ENCODE data around the gene KIR3DL1.
"Not testable (repeated sequence)": the region's sequence is repeated elsewhere in the genome, so short reads cannot be mapped to it uniquely, and the experiment has no call there.

The KIR3DL1 gene

DNA sequence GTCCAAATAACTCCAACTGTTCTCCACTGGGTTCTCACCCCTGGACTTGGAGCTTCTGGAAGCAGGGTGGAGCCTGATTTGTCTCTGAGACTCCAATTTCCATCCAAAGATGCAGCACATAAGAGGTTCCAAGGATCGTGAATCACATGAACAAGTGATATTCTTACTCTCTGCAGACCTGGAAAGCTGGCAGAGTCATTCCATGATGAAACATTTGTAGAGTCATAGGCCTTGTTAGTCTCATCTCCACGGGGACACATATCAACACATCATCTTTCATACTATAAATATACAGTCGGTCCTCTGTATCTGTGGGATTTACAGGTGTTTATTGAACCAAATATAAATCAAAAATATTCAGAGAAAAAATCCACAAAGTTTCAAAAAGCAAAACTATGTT lies 1.7 kb upstream of the KIR3DL1 start:
- not testable (repeated sequence) for DNase-seq (ENCODE audit: low spot score)

DNA sequence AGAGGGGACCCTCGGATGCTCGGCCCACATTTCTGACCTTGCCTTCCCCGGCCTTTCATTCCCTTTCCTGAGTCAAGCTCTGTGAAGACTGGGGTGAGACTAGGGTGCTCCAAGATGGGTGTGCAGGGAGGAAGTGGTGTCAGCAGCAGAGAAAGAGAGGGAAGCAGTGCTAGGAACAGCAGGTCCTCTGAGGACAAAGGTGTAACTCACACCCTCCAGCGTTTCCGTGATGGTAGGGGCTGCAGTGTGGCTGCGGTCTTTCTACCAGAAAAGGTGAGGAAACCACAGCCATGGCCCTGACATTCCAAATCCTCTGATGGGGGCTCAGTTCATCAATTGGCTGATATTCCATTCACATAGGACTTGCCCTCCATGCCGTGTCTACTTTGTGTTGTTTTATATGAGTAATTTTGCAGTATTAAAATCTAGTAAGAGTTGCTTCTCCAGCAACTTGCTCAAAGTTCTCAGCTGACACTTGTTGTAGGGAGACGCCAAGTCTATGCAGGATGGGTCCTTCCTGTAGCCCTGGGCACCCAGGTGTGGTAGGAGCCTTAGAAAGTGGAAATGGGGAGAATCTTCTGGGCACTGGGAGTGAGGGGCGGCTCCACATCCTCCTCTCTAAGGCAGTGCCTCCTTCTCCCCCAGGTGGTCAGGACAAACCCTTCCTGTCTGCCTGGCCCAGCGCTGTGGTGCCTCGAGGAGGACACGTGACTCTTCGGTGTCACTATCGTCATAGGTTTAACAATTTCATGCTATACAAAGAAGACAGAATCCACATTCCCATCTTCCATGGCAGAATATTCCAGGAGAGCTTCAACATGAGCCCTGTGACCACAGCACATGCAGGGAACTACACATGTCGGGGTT lies 1.6 kb downstream of the KIR3DL1 start:
- DNase-seq (ENCODE audit: low spot score) = no peak

- not testable (repeated sequence) for DNase-seq (ENCODE audit: low spot score)
Measured at GRCh38 chr19:54824416-54824815, 8.1 kb downstream of the KIR3DL1 start.

DNA sequence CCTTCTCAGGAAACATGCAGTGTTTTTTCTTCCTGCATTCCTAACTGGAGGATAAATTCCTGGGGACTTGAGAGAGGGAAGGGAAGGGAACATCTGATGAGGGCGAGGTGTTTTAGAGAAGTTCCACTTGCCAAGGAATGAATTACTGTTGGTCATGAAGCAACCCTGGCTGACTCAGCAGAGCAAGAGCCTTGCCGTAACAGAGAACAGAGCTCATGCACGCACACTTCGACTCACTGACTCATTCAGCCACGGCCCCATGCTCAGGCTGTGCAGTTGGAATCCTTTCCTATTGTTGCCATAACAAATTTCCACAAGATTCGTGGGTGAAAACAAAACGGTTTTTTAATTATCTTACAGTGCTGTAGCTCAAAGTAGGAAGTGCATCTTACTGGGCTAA lies 9.1 kb downstream of the KIR3DL1 start:
- not testable (repeated sequence) for DNase-seq (ENCODE audit: low spot score)

DNA sequence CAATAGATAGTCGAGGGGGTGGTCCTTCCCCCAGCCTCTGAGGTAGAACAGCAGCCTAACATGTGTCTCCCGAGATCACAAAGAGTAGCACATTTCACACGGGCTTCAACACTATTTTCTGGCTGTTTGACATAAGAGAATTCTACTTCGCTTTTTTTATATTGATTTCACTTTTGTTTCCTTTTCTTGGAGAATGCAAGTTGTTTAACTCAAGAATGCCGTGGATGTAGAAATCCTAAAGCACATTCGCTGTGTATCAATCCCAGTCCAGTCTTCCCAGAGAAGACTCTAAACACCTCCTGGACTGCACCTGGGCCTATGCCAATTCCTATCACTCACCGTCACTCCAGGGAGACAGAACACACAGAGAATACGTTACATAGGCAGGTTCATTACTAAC lies 11.8 kb downstream of the KIR3DL1 start:
- DNase-seq (ENCODE audit: low spot score) = not testable (repeated sequence)

- DNase-seq (ENCODE audit: low spot score) = not testable (repeated sequence)
Measured at GRCh38 chr19:54832496-54832895, 16.2 kb downstream of the KIR3DL1 start, which contains the start of gene KIR2DS4. TSS of gene KIR2DS4 (plus strand) at chr19:54832676.

GRCh38 chr19:54835126-54835525 lies 18.9 kb downstream of the KIR3DL1 start:
- not testable (repeated sequence) for DNase-seq (ENCODE audit: low spot score)

- not testable (repeated sequence) for DNase-seq (ENCODE audit: low spot score)
Measured at GRCh38 chr19:54837522-54837921, 21.3 kb downstream of the KIR3DL1 start.

DNA sequence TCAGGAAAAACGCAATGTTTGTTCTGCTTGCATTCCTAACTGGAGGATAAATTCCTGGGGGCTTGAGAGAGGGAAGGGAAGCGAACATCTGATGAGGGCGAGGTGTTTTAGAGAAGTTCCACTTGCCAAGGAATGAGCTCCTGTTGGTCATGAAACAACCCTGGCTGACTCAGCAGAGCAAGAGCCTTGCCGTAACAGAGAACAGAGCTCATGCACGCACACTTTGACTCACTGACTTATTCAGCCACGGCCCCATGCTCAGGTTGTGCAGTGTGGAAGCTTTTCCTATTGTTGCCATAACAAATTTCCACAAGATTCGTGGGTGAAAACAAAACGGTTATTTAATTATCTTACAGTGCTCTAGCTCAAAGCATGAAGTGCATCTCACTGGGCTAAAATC lies 26.9 kb downstream of the KIR3DL1 start:
- DNase-seq (ENCODE audit: low spot score) = not testable (repeated sequence)

DNA sequence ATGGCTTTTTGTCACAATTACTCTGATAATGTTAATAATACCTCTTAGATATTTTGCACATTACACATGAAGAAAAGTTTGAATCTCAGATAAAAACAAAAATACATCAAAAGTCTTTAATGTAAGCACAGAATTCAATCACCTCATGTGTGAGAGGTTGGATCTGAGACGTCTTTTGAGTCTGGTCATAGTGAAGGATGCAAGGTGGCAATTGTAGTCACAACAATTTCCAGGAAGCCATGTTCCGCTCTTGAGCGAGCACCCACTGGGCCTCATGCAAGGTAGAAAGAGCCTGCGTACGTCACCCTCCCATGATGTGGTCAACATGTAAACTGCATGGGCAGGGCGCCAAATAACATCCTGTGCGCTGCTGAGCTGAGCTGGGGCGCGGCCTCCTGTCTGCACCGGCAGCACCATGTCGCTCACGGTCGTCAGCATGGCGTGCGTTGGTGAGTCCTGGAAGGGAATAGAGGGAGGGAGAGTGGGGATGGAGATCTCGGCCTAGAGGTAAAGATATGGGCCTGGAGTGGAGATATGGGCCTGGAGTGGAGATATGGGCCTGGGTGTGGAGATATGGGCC lies 33.9 kb downstream of the KIR3DL1 start, which contains the start of gene KIR3DL2:
TSS of gene KIR3DL2 (plus strand) at position 383 of the 580 bp plus-strand sequence. CDS start at position 416, 33 bp downstream.
- DNase-seq (ENCODE audit: low spot score) = not testable (repeated sequence)

- no peak for DNase-seq (ENCODE audit: low spot score)
Measured at GRCh38 chr19:54850930-54851329, 34.7 kb downstream of the KIR3DL1 start.

- DNase-seq (ENCODE audit: low spot score) = no peak
Measured at GRCh38 chr19:54851353-54851752, 35.1 kb downstream of the KIR3DL1 start.

- not testable (repeated sequence) for DNase-seq (ENCODE audit: low spot score)
Measured at GRCh38 chr19:54855241-54855640, 39.0 kb downstream of the KIR3DL1 start.

DNA sequence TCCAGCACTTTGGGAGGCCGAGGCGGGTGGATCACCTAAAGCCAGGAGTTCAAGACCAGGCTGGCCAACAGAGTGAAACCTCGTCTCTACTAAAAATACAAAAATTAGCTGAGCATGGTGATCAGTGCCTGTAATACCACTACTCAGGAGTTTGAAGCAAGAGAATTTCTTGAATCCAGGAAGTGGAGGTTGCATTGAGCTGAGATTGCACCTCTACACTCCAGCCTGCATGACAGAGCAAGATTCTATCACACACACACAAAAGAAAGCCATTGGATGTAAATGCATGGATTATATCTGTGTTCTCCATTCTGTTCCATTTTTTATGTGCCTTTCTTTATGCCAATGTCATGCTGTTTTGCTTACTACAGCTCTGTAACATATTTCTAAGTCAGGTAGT lies 42.2 kb downstream of the KIR3DL1 start:
- DNase-seq (ENCODE audit: low spot score) = not testable (repeated sequence)

DNA sequence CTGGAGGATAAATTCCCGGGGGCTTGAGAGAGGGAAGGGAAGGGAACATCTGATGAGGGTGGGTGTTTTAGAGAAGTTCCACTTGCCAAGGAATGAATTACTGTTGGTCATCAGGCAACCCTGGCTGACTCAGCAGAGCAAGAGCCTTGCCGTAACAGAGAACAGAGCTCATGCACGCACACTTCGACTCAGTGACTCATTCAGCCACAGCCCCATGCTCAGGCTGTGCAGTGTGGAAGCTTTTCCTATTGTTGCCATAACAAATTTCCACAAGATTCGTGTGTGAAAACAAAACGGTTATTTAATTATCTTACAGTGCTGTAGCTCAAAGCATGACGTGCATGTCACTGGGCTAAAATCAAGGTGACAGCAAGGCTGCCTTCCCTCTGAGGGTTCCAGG lies 43.2 kb downstream of the KIR3DL1 start:
- DNase-seq (ENCODE audit: low spot score) = not testable (repeated sequence)

GRCh38 chr19:54863459-54863858 lies 47.2 kb downstream of the KIR3DL1 start:
- DNase-seq (ENCODE audit: low spot score) = not testable (repeated sequence)

- no peak for DNase-seq (ENCODE audit: low spot score)
Measured at GRCh38 chr19:54871696-54872095, 55.4 kb downstream of the KIR3DL1 start.

DNA sequence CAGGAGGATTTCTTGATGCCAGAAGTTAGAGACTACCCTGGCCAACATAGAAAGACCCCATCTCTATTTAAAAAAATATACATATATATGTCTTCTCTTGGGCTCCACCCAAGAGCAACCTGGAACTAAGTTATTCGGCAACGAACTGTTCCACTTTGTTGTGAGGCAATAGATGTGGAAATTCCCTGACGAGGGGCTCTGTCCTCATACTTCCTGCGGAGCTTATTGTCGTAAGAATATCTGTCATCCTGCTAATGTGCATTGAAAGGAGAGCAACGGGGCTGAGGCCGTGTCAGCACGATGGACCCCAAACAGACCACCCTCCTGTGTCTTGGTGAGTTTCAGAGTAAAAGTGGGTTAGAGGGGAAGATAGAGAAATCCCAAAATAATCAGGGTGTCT lies 57.7 kb downstream of the KIR3DL1 start, which contains the start of gene FCAR:
TSS of gene FCAR (plus strand) at position 246 of the 400 bp plus-strand sequence. CDS start at position 301, 55 bp downstream.
- no peak for DNase-seq (ENCODE audit: low spot score)

GRCh38 chr19:54875506-54875905 lies 59.2 kb downstream of the KIR3DL1 start:
- DNase-seq (ENCODE audit: low spot score) = no peak

GRCh38 chr19:54877471-54877870 lies 61.2 kb downstream of the KIR3DL1 start:
- no peak for DNase-seq (ENCODE audit: low spot score)

All from COLO829 (cell line).